ENCODE data around the gene SPEF1.

GRCh38 chr20:3743251-3743650 lies 38.0 kb downstream of the SPEF1 start:
- TF ChIP-seq ZNF274 (IDR thresholded peaks at IDR 0.05; ENCODE audit: low read depth, low read length): no peak
- no peak for TF ChIP-seq YY1 (IDR thresholded peaks at IDR 0.05; ENCODE audit: insufficient read depth, insufficient read length)

Measured in NT2/D1 (cell line).